ENCODE measurements around the gene HNRNPA3.
A peak's percentile ranks its signal among the peaks of the same experiment; 100 is the strongest.
"Not testable (repeated sequence)": the region's sequence is repeated elsewhere in the genome, so short reads cannot be mapped to it uniquely, and the experiment has no call there.

HNRNPA3 gene

DNA sequence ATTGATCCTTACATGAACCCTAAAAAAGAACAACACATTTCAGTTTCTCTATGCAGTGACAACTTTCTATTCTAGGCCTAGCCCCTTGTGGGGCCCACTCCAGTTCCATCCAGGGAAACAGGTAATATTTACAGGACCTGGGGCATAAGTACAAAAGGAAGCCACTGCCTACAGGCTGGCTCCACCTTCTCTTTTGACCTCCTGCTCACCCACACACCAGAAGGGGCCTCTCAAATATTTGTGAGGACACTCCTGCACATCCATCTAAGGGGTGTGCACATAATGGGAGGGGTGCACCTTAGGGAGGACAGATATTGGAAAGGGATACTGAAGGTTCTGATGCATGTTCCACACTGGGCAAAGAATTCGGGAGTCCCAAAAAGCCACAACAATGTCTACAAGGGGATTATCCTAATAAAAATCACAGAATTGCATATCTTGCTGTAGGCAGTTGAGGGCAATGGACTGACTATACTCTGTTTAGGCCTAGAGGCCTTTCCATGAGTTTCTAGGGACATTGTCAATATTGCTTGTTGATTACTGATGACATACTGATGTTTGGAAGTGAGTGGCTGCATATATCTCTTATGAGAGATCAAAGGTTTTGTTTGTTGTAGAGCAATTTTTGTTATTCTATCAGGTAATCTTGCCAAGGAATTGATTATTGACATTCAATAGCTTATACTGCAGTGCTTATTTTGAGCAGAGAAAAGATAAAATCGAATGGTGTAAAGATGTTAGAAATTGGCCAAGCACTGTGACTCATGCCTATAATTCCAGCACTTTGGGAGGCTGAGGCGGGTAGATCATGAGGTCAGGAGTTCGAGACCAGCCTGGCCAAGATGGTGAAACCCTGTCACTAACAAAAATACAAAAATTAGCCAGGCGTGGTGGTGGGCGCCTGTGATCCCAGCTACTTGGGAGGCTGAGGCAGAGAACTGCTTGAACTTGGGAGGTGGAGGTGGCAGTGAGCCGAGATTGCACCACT, 23.8 kb upstream of the HNRNPA3 start:
- DNase-seq (ENCODE audit: low spot score), result no peak

DNA sequence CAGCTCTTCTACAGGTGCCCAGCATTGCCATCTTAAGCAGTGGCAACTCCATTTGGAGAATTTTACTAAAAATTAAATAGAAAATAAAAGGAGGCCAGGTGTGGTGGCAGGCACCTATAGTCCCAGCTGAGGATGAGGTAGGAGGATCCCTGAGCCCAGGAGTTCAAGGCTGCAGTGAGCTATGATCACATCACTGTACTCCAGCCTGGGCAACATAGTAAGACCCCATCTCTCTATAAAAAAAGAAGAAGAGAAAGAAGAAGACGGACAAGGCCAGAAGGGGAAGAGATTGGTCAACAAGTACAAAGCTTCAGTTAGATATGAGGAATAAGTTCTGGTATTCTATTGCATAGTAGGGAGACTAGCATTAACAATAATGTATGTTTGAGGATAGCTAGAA, 21.7 kb upstream of the HNRNPA3 start:
- no peak for DNase-seq (ENCODE audit: low spot score)

- DNase-seq (ENCODE audit: low spot score), result no peak
Observed at GRCh38 chr2:177192788-177193187, 19.8 kb upstream of the HNRNPA3 start.

- no peak for DNase-seq (ENCODE audit: low spot score)
Observed at GRCh38 chr2:177193240-177193639, 19.4 kb upstream of the HNRNPA3 start.

GRCh38 chr2:177195194-177195593, 17.4 kb upstream of the HNRNPA3 start:
- DNase-seq (ENCODE audit: low spot score), result no peak

DNA sequence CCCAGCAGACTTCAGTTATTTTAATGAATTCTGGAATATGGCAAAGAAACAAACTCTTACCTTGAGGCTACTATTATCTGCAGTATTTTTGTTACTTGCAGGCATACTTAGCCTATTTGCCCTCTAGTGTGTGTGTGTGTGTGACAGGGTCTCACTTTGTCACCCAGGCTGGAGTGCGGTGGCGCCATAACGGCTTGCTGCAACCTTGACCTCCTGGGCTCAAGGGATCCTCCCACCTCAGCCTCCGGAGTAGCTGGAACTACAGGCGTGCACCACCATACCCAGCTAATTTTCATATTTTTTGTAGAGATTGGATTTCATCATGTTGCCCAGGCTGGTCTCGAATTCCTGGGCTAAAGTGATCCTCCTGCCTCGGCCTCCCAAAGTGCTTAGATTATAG, 12.2 kb upstream of the HNRNPA3 start:
- not testable (repeated sequence) for DNase-seq (ENCODE audit: low spot score)

DNA sequence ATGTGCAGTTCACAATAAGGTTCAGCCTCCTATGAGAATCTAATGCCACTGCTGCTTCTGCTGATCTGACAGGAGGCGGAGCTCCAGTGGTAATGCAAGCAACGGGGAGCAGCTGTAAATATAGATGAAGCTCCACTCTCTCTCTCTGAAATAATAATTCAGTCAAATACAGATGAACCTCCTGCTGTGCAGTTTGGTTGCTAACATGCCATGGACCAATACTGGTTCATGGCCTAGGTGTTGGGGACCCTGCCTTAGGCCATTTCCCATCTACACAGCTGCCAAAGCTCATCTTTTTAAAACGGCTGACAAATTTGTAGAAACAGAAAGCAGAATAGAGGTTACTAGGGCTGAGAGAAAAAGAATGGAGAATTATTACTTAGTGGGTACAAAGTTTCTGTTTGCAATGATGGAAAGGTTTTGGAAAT, 10.7 kb upstream of the HNRNPA3 start:
- no peak for DNase-seq (ENCODE audit: low spot score)

GRCh38 chr2:177204417-177204816, 8.2 kb upstream of the HNRNPA3 start:
- no peak for DNase-seq (ENCODE audit: low spot score)

DNA sequence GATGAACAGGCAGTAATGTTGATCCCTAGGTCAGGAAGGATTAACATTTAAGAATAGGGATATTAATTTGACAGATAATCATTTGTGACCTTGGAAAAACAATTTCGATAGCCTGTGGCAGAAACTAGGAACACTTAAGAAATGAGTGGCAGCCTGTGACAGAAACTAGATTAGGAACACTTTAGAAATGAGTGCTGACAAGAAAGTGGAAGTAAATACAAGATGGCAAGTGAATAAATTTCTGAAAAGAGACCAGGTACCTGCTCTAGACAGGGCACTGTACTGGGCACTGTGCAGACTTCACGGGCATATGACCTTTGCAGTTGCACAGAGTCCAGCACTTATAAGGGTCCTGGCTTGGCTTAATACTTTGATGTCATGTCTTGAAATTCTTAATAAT, 5.5 kb upstream of the HNRNPA3 start:
- DNase-seq (ENCODE audit: low spot score), result no peak

DNA sequence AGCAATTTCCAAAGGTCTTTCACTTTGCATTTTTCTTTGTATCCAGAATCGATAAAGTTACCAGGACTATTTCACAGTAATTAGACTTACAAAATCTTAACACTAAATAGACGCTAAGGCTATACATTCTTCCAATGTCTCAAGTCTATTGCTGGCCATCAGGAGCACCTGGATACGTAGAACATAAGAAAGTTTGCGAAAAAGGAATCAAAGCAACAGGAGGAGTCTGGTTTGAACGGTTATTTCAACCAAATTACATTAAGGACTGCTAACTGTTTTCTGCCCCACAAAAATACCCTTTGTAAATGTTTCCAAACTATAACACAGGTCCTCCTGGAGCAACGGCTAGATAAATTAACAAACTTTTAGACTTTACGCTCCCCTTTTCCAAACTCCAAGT, 1.4 kb upstream of the HNRNPA3 start:
- DNase-seq (ENCODE audit: low spot score), result no peak

GRCh38 chr2:177211576-177212105, 953 bp upstream of the HNRNPA3 start:
- DNase-seq (ENCODE audit: low spot score), result peak; percentile 21

- peak; percentile 88 for DNase-seq (ENCODE audit: low spot score)
Observed at GRCh38 chr2:177212891-177213856, 580 bp downstream of the HNRNPA3 start.

GRCh38 chr2:177217247-177217843, 4.8 kb downstream of the HNRNPA3 start:
- no peak for DNase-seq (ENCODE audit: low spot score)

DNA sequence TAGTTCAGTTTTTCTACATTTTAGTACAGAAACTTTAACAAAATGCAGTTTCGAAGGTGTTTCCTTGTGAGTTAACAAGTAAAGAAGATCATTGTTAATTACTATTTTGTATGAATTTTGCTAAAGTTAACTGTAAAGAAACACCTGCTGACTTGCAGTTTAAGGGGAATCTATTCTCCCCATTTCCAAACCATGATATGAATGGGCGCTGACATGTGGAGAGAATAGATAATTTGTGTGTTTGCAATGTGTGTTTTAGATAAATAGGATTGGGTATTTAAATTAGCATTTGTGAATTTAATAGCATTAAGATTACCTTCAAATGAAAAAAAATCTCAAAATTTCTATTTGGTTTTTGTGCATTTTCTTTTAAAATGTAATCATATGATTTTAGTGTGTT, 7.2 kb downstream of the HNRNPA3 start:
- peak; percentile 41 for DNase-seq (ENCODE audit: low spot score)

GRCh38 chr2:177221534-177221933, 8.9 kb downstream of the HNRNPA3 start:
- DNase-seq (ENCODE audit: low spot score), result no peak

DNA sequence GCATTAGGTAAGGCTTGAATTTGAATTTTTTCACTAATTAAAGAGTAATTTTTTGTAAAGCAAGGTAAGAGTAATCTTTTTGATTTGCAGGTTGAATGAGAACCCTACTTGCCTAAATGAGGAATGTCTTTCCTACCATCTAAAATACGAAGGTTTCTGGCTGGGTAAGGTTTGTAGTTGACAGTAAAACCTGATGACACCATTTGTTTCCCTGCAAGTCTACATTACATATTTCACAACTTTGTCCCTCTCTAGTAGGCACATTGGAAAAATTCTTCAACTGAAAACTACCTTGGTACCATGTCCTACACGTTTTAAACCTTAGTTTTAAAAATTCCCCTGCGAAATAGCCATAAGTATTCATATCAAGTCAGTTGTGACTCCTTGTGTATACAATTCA, 9.4 kb downstream of the HNRNPA3 start:
- no peak for DNase-seq (ENCODE audit: low spot score)

GRCh38 chr2:177223436-177223835, 10.8 kb downstream of the HNRNPA3 start:
- not testable (repeated sequence) for DNase-seq (ENCODE audit: low spot score)

DNA sequence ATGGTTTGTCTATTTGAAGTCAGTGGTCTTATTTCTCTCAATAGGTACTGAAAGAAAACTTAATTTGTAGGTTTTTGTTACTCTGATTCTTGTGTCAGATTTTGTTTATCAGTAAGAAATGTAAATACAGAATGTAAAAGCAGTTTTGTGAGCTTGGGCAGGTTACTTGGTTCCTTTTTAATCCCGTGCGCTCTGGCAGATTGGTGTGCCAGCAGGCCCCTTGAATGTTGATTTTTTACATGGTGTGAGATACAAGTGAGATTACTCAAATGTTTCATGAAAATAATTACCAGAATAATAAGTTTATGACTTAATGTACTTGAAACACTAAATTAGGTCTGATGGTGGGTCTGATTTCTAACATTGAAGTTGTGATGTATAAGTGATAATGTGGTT, 13.4 kb downstream of the HNRNPA3 start:
- DNase-seq (ENCODE audit: low spot score), result no peak

DNA sequence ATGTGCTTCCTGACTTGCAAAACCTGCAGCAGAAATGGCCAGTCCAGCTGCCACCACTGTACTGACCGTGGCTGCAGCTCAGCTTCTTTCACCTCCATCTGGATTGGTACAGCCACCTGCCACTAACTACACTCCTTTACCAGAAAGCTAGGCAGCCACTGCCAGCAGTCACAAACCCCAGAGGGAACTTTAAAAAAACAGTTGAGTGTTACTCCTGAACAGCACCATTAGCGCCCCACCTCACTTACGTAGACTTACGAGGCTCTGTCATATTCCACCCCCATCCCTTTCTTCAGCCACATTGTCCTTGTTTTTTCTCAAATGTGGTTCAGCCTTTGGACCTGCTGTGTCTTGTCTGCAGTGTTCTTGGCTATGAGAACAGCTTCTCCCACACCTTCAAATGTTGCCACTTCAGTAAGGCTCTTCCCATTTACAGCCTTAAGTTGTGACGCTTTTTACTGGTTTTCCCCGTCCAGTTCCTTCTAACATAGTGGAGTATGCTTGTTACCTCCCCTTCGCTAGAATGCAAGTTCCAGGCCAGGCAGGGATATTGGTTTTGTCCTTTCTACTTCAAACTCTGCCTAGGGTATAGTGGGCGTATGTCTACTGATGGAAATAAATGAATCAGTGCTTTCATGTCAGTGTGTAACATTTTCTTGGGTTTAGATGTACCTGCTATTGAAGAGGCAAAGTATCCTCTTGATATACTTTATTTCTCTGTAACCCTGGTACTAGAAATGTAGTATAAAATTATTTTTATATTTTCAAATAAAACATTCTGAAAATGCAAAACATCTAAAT, 17.0 kb downstream of the HNRNPA3 start:
- no peak for DNase-seq (ENCODE audit: low spot score)

DNA sequence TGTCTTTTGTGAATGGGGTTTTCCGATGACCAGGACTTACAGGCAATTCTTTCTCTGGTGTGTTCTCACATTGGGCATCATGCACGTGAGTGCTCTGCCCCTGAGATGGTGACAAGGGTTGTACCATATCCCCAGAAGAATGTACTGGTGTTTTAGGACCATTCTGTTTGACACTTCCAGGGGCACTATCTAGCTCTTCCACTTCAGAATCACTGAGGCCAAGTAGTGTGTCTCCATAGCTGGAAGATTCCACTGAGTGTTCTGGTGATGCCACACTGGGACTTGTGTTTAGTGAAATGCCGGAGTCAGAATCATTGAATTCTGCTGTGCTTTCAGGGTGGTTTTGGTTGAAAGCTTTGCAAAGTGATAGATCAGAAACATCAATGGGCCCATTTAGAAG, 18.7 kb downstream of the HNRNPA3 start:
- DNase-seq (ENCODE audit: low spot score), result no peak

DNA sequence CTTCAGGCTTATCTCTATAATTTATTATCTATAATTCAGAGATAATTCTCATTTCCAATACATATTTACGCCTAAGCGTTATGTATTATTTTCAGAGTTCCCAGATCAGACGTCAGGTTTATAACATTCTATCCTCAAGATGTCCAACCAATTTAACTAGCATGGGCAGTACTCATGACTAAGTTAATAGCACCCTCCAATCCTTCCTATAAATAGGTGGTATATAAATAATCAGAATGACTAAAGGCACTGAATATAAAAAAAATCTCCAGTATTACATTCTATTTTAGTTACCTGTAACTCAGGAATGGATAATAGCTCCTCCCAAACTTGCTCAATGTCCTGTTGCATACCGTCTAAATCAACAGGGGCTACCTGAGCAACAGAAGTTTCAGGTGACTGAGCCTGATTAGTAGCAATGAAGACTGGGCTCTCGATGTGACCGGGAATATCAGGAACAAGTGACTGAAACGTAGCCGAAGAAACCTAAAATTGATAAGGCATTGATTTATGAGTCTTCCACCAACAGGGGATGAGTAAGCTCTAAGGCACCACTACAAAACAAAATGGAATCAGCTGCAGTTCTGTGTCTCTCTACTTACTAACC, 19.6 kb downstream of the HNRNPA3 start:
- DNase-seq (ENCODE audit: low spot score), result no peak
